ENCODE data around the gene ITLN1.
"Not testable (repeated sequence)": the region's sequence is repeated elsewhere in the genome, so short reads cannot be mapped to it uniquely, and the experiment has no call there.

ITLN1 gene

GRCh38 chr1:160885042-160885441 is at the start of gene ITLN1:
TSS of gene ITLN1 (minus strand) at chr1:160885180. CDS start at chr1:160884877, 303 bp downstream.
- DNase-seq = no peak

- not testable (repeated sequence) for DNase-seq
Measured at GRCh38 chr1:160933305-160933704, 48.3 kb upstream of the ITLN1 start.

GRCh38 chr1:160925652-160926244 is 40.8 kb upstream of the ITLN1 start:
- peak in 2 of 3 donors; percentile 27 to 32 for DNase-seq

- DNase-seq = no peak
Measured at GRCh38 chr1:160924791-160925651, 40.0 kb upstream of the ITLN1 start.

- DNase-seq = no peak
Measured at GRCh38 chr1:160916666-160917065, 31.7 kb upstream of the ITLN1 start.

- not testable (repeated sequence) for DNase-seq
Measured at GRCh38 chr1:160913229-160913628, 28.2 kb upstream of the ITLN1 start.

GRCh38 chr1:160911925-160912324 is 26.9 kb upstream of the ITLN1 start:
- peak in 1 of 3 donors; percentile 8 for DNase-seq

GRCh38 chr1:160911441-160911840 is 26.5 kb upstream of the ITLN1 start:
- no peak for DNase-seq

- DNase-seq = no peak
Measured at GRCh38 chr1:160910170-160910750, 25.3 kb upstream of the ITLN1 start.

GRCh38 chr1:160907976-160908375 is 23.0 kb upstream of the ITLN1 start:
- DNase-seq = no peak

GRCh38 chr1:160905617-160905989 is 20.6 kb upstream of the ITLN1 start:
- no peak for DNase-seq

- no peak for DNase-seq
Measured at GRCh38 chr1:160904783-160905616, 20.0 kb upstream of the ITLN1 start.

- not testable (repeated sequence) for DNase-seq
Measured at GRCh38 chr1:160902251-160902650, 17.3 kb upstream of the ITLN1 start.

GRCh38 chr1:160901768-160902167 is 16.8 kb upstream of the ITLN1 start:
- DNase-seq = no peak

GRCh38 chr1:160900683-160901082 is 15.7 kb upstream of the ITLN1 start:
- not testable (repeated sequence) for DNase-seq

- DNase-seq = peak in 1 of 3 donors; percentile 1
Measured at GRCh38 chr1:160894368-160895135, 9.6 kb upstream of the ITLN1 start.

- DNase-seq = no peak
Measured at GRCh38 chr1:160891474-160891873, 6.5 kb upstream of the ITLN1 start.

GRCh38 chr1:160888926-160889325 is 3.9 kb upstream of the ITLN1 start:
- no peak for DNase-seq

- DNase-seq = peak; percentile 28 to 51 (median 51)
Measured at GRCh38 chr1:160887071-160887470, 2.1 kb upstream of the ITLN1 start.

- no peak for DNase-seq
Measured at GRCh38 chr1:160884579-160884978, 401 bp downstream of the ITLN1 start.

GRCh38 chr1:160883581-160884513 is 1.1 kb downstream of the ITLN1 start:
- DNase-seq = peak; percentile 14 to 43 (median 39)
